DOHH2 (cell line): ENCODE measurements around the gene NEDD1.

Experiments used
- H3F3A ChIP-seq: fragments of 200-600 bp; sonication (generic), shearing (Covaris generic); 2 replicates; pipeline ENCODE4 v1.6.0; 2016; ENCODE audit warnings: antibody characterized with exemption, mild to moderate bottlenecking; ENCODE audit not compliant: control insufficient read depth, insufficient read depth
- H3K27ac ChIP-seq: fragments of 200-600 bp; sonication (generic); 2 replicates; pipeline ENCODE4 v1.5.1; 2014; ENCODE audit warnings: low read depth, mild to moderate bottlenecking, low read length, moderate library complexity
- H3K27me3 ChIP-seq: fragments of 200-600 bp; sonication (generic); 2 replicates; pipeline ENCODE4 v1.6.1; 2014; ENCODE audit warnings: mild to moderate bottlenecking, low read length, mixed read lengths; ENCODE audit not compliant: control insufficient read depth
- H3K36me3 ChIP-seq: fragments of 200-600 bp; sonication (generic); 2 replicates; pipeline ENCODE4 v1.6.1; 2014; ENCODE audit warnings: mild to moderate bottlenecking, low read length, moderate library complexity, mixed read lengths; ENCODE audit not compliant: control insufficient read depth
- H3K4me1 ChIP-seq: fragments of 200-600 bp; sonication (generic); 2 replicates; pipeline ENCODE4 v1.6.1; 2014; ENCODE audit warnings: mild to moderate bottlenecking, low read length, mixed read lengths; ENCODE audit not compliant: control insufficient read depth
- H3K4me2 ChIP-seq: fragments of 200-600 bp; sonication (generic); 2 replicates; pipeline ENCODE4 v1.6.0; 2014; ENCODE audit warnings: mild to moderate bottlenecking, low read length, moderate library complexity
- H3K4me3 ChIP-seq: fragments of 200-600 bp; sonication (generic); 2 replicates; pipeline ENCODE4 v1.5.1; 2014; ENCODE audit warnings: mild to moderate bottlenecking, low read length, mixed read lengths
- H3K79me2 ChIP-seq: fragments of 200-600 bp; sonication (generic); 2 replicates; pipeline ENCODE4 v1.6.1; 2014; ENCODE audit warnings: mild to moderate bottlenecking, low read length, mixed read lengths; ENCODE audit not compliant: control insufficient read depth
- H3K9me2 ChIP-seq: fragments of 200-600 bp; sonication (generic); replicated peaks from 2 replicates; pipeline ENCODE4 v1.6.1; 2014; ENCODE audit warnings: mild to moderate bottlenecking, low read length, mixed read lengths; ENCODE audit not compliant: control insufficient read depth
- H3K9me3 ChIP-seq: fragments of 200-600 bp; sonication (generic); 2 replicates; pipeline ENCODE4 v1.6.1; 2014; ENCODE audit warnings: antibody characterized with exemption, low read length, mixed read lengths; ENCODE audit not compliant: control insufficient read depth, insufficient read depth
- H4K20me1 ChIP-seq: fragments of 200-600 bp; sonication (generic); 2 replicates; pipeline ENCODE4 v1.6.0; 2014; ENCODE audit warnings: low read depth, mild to moderate bottlenecking, antibody characterized with exemption, low read length, moderate library complexity; ENCODE audit not compliant: control insufficient read depth, insufficient read depth
- EZH2phosphoT487 ChIP-seq: fragments of 200-600 bp; sonication (generic); IDR thresholded peaks from 2 replicates; pipeline ENCODE4 v1.6.1; 2017; ENCODE audit warnings: borderline replicate concordance, mild to moderate bottlenecking, antibody characterized with exemption, low read length, moderate library complexity, mixed read lengths
- TF ChIP-seq, protein P1 (sequence below): fragments of 200-600 bp; sonication (generic); IDR thresholded peaks from one replicate; pipeline ENCODE4 v1.5.1; 2014; ENCODE audit warnings: antibody characterized with exemption, mild to moderate bottlenecking, low read depth, low read length; ENCODE audit not compliant: poor library complexity, severe bottlenecking

The NEDD1 gene

DNA sequence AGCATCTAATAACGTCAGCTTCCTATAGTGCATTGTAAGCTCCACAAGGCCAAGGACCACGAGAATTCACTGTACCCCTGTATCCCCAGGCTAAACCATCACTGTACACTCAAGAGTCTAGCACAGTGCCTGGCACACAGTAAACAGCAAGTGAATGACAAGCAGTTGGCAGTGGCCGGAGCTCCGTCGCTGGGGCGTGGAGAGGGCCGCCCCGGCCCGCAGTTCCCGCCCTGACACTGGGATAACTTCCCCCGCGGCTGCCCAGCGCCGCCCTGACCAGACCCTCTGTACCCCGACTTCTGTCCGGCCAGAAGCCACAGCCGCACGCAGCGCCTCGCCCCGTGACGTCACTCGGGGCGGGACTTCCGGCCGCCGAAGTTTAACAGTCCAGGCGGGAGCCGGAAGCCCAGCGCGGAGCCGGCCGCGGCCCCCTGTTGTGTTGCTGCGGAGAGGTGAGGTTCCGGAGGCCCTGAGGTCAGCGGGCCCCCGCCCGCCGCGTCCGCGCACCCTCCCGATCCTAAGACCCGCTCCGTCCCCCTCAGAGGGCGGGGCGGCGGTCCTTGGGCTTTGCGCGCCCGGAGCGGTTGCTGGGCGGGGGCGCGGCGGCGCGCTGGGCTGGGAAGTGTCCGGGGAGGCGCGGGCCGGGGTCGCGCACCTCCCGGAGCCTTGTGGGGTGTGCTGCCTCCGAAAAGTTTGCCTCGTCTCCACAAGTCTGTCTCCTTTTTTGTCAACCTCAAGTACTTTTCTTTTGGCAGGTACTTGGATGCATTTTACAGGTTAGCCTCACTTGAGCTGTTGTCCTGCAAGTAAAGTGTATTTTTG is at the start of gene NEDD1:
NEDD1 (plus strand) TSS at position 409 of the 822 bp plus-strand sequence. CDS start 2,503 bp downstream, outside the sequence.
- TF ChIP-seq, protein P1, sequence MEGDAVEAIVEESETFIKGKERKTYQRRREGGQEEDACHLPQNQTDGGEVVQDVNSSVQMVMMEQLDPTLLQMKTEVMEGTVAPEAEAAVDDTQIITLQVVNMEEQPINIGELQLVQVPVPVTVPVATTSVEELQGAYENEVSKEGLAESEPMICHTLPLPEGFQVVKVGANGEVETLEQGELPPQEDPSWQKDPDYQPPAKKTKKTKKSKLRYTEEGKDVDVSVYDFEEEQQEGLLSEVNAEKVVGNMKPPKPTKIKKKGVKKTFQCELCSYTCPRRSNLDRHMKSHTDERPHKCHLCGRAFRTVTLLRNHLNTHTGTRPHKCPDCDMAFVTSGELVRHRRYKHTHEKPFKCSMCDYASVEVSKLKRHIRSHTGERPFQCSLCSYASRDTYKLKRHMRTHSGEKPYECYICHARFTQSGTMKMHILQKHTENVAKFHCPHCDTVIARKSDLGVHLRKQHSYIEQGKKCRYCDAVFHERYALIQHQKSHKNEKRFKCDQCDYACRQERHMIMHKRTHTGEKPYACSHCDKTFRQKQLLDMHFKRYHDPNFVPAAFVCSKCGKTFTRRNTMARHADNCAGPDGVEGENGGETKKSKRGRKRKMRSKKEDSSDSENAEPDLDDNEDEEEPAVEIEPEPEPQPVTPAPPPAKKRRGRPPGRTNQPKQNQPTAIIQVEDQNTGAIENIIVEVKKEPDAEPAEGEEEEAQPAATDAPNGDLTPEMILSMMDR: no peak
- TF ChIP-seq EZH2phosphoT487: no peak
- Histone ChIP-seq H3K4me3 (peak within 1 kb of the TSS; percentile 87), H4K20me1 (no peaks in the 10 kb centered on the region), H3K27me3 (0 out of 2 replicates have a peak, but pooled peaks cover 6% of the 10 kb centered on the region), H3K4me1 (peaks cover 44% of the 10 kb centered on the region), H3K27ac (peak within 1 kb of the TSS; percentile 1; the same call in 1 of the 2 replicates), H3K36me3 (peaks cover 28% of the 10 kb centered on the region), H3K79me2 (peaks cover 45% of the 10 kb centered on the region), H3K9me2 (no peaks in the 10 kb centered on the region), H3K9me3 (no peaks in the 10 kb centered on the region), H3K4me2 (peak within 1 kb of the TSS; percentile 96), H3F3A (no peaks in the 10 kb centered on the region)

DNA sequence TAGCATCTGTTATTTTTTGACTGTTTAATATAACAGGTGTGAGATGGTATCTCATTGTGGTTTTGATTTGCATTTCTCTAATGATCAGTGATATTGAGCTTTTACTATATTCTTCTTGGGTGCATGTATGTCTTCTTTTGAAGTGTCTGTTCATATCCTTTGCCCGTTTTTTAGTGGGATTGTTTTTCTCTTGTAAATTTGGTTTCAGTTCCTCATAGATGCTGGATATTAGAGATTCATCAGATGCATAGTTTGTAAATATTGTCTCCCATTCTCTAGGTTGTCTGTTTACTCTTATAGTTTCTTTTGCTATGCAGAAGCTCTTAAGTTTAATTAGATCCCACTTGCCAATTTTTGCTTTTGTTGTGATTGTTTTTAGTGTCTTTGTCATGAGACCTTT is 48.9 kb upstream of the NEDD1 start:
- H3K27ac ChIP-seq: peak overlapping the region; percentile 32; the same call in 1 of the 2 replicates
- H3K36me3 ChIP-seq: no peaks in the 10 kb centered on the region
- H3F3A ChIP-seq: no peaks in the 10 kb centered on the region
- H3K27me3 ChIP-seq: no peaks in the 10 kb centered on the region
- H3K4me1 ChIP-seq: peaks cover 14% of the 10 kb centered on the region
- no peaks in the 10 kb centered on the region for H3K9me2 ChIP-seq
- H4K20me1 ChIP-seq: no peaks in the 10 kb centered on the region
- H3K4me3 ChIP-seq: no peak overlapping the region
- TF ChIP-seq, protein P1: no peak
- TF ChIP-seq EZH2phosphoT487: no peak
- H3K4me2 ChIP-seq: no peak overlapping the region
- H3K9me3 ChIP-seq: no peaks in the 10 kb centered on the region; the same call in 1 of the 2 replicates
- H3K79me2 ChIP-seq: no peaks in the 10 kb centered on the region

GRCh38 chr12:96861656-96862055 is 45.4 kb upstream of the NEDD1 start:
- TF ChIP-seq EZH2phosphoT487: no peak
- TF ChIP-seq, protein P1: no peak

More at GRCh38 chr12:96861656-96862055, 45.4 kb upstream of the NEDD1 start:
- Histone ChIP-seq H3K27me3 (0 out of 2 replicates have a peak, but pooled peaks cover 3% of the 10 kb centered on the region), H3K79me2 (no peaks in the 10 kb centered on the region), H3K4me1 (peaks cover 14% of the 10 kb centered on the region), H3F3A (no peaks in the 10 kb centered on the region), H4K20me1 (no peaks in the 10 kb centered on the region), H3K9me3 (no peaks in the 10 kb centered on the region; the same call in 1 of the 2 replicates), H3K9me2 (no peaks in the 10 kb centered on the region), H3K4me3 (no peak overlapping the region), H3K4me2 (no peak overlapping the region), H3K27ac (no peak overlapping the region), H3K36me3 (no peaks in the 10 kb centered on the region)
